DOHH2 (cell line): ENCODE data around the gene HOXA6.

Source experiments
- EZH2phosphoT487 ChIP-seq: fragments of 200-600 bp; sonication (generic); IDR thresholded peaks from 2 replicates; pipeline ENCODE4 v1.6.1; 2017; ENCODE audit warnings: borderline replicate concordance, mild to moderate bottlenecking, antibody characterized with exemption, low read length, moderate library complexity, mixed read lengths
- TF ChIP-seq, protein P1 (sequence below): fragments of 200-600 bp; sonication (generic); IDR thresholded peaks from one replicate; pipeline ENCODE4 v1.5.1; 2014; ENCODE audit warnings: antibody characterized with exemption, mild to moderate bottlenecking, low read depth, low read length; ENCODE audit not compliant: poor library complexity, severe bottlenecking

DNA sequence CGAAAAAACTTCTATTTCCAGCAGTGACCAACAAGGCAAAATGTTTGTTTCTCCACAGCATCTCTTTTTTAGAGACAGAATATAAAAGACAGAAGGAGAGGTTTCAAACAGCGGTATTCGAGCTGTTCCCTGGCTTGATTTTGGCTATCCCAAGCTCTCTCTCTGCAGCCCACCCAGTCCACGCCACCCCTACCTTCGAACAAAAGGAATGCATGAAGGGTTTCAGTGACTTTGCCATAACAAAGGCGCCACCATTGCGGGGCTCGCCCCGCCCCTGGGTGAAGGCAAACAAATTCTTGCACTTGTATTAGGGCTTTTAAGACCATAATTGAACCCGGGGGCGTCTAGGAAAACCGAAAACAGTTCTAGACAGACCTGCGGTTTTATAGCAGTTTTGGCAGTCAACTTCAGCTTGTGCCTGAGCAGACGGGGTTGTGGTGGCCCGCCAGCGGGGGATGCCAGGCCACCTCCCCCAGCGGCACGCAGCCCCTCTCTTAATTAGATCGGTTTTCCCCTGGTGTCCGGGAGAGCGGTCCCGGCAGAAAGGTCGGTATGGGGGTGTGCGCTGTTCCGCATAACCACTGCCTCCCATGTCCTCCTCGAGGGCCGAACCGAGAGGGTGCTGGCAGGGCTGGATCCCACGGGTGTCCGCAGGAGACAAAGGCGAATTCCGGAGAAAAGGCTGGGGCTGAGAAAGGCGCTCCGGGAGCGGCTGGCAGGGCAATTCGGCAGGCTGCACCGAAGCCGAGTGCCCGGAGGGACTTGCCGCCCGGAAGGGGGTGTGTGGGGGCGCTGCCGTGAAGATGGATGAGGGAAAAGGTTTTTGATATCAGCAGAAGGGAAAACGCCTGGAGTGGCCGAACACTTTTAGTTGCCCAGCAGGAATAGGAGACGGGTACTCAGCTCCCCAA is 40.2 kb upstream of the HOXA6 start:
- TF ChIP-seq, protein P1, sequence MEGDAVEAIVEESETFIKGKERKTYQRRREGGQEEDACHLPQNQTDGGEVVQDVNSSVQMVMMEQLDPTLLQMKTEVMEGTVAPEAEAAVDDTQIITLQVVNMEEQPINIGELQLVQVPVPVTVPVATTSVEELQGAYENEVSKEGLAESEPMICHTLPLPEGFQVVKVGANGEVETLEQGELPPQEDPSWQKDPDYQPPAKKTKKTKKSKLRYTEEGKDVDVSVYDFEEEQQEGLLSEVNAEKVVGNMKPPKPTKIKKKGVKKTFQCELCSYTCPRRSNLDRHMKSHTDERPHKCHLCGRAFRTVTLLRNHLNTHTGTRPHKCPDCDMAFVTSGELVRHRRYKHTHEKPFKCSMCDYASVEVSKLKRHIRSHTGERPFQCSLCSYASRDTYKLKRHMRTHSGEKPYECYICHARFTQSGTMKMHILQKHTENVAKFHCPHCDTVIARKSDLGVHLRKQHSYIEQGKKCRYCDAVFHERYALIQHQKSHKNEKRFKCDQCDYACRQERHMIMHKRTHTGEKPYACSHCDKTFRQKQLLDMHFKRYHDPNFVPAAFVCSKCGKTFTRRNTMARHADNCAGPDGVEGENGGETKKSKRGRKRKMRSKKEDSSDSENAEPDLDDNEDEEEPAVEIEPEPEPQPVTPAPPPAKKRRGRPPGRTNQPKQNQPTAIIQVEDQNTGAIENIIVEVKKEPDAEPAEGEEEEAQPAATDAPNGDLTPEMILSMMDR = no peak
- TF ChIP-seq EZH2phosphoT487 = peak; percentile 88
